DOHH2 (cell line): Measurements from ENCODE around the gene TYMP.

Experiments used
- H3F3A ChIP-seq: fragments of 200-600 bp; sonication (generic), shearing (Covaris generic); 2 replicates; pipeline ENCODE4 v1.6.0; 2016; ENCODE audit warnings: antibody characterized with exemption, mild to moderate bottlenecking; ENCODE audit not compliant: control insufficient read depth, insufficient read depth
- H3K27ac ChIP-seq: fragments of 200-600 bp; sonication (generic); 2 replicates; pipeline ENCODE4 v1.5.1; 2014; ENCODE audit warnings: low read depth, mild to moderate bottlenecking, low read length, moderate library complexity
- H3K27me3 ChIP-seq: fragments of 200-600 bp; sonication (generic); 2 replicates; pipeline ENCODE4 v1.6.1; 2014; ENCODE audit warnings: mild to moderate bottlenecking, low read length, mixed read lengths; ENCODE audit not compliant: control insufficient read depth
- H3K36me3 ChIP-seq: fragments of 200-600 bp; sonication (generic); 2 replicates; pipeline ENCODE4 v1.6.1; 2014; ENCODE audit warnings: mild to moderate bottlenecking, low read length, moderate library complexity, mixed read lengths; ENCODE audit not compliant: control insufficient read depth
- H3K4me1 ChIP-seq: fragments of 200-600 bp; sonication (generic); 2 replicates; pipeline ENCODE4 v1.6.1; 2014; ENCODE audit warnings: mild to moderate bottlenecking, low read length, mixed read lengths; ENCODE audit not compliant: control insufficient read depth
- H3K4me2 ChIP-seq: fragments of 200-600 bp; sonication (generic); 2 replicates; pipeline ENCODE4 v1.6.0; 2014; ENCODE audit warnings: mild to moderate bottlenecking, low read length, moderate library complexity
- H3K4me3 ChIP-seq: fragments of 200-600 bp; sonication (generic); 2 replicates; pipeline ENCODE4 v1.5.1; 2014; ENCODE audit warnings: mild to moderate bottlenecking, low read length, mixed read lengths
- H3K79me2 ChIP-seq: fragments of 200-600 bp; sonication (generic); 2 replicates; pipeline ENCODE4 v1.6.1; 2014; ENCODE audit warnings: mild to moderate bottlenecking, low read length, mixed read lengths; ENCODE audit not compliant: control insufficient read depth
- H3K9me2 ChIP-seq: fragments of 200-600 bp; sonication (generic); replicated peaks from 2 replicates; pipeline ENCODE4 v1.6.1; 2014; ENCODE audit warnings: mild to moderate bottlenecking, low read length, mixed read lengths; ENCODE audit not compliant: control insufficient read depth
- H3K9me3 ChIP-seq: fragments of 200-600 bp; sonication (generic); 2 replicates; pipeline ENCODE4 v1.6.1; 2014; ENCODE audit warnings: antibody characterized with exemption, low read length, mixed read lengths; ENCODE audit not compliant: control insufficient read depth, insufficient read depth
- H4K20me1 ChIP-seq: fragments of 200-600 bp; sonication (generic); 2 replicates; pipeline ENCODE4 v1.6.0; 2014; ENCODE audit warnings: low read depth, mild to moderate bottlenecking, antibody characterized with exemption, low read length, moderate library complexity; ENCODE audit not compliant: control insufficient read depth, insufficient read depth
- EZH2phosphoT487 ChIP-seq: fragments of 200-600 bp; sonication (generic); IDR thresholded peaks from 2 replicates; pipeline ENCODE4 v1.6.1; 2017; ENCODE audit warnings: borderline replicate concordance, mild to moderate bottlenecking, antibody characterized with exemption, low read length, moderate library complexity, mixed read lengths
- TF ChIP-seq, protein P1 (sequence below): fragments of 200-600 bp; sonication (generic); IDR thresholded peaks from one replicate; pipeline ENCODE4 v1.5.1; 2014; ENCODE audit warnings: antibody characterized with exemption, mild to moderate bottlenecking, low read depth, low read length; ENCODE audit not compliant: poor library complexity, severe bottlenecking

The TYMP gene

DNA sequence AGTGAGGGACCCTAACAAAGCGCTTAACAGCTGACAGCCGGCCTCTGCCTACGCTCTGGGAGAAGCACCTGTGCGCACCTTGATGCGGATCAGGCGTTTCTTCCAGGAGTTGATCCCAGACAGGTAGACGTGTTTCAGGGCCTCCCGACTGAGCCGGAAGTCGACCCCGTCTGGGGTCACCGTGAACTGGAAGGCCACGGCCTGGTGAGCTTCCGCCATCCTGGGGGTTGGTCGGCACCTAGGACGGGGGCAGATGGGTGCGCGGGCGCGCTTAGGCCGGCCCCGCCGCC lies 47.8 kb upstream of the TYMP start:
- Histone ChIP-seq H3K9me3 (no peaks in the 10 kb centered on the region), H3F3A (no peaks in the 10 kb centered on the region), H3K27me3 (no peaks in the 10 kb centered on the region), H3K36me3 (peaks cover 82% of the 10 kb centered on the region), H3K4me2 (no peak overlapping the region), H3K4me3 (no peak overlapping the region), H3K9me2 (no peaks in the 10 kb centered on the region), H4K20me1 (no peaks in the 10 kb centered on the region), H3K27ac (no peak overlapping the region), H3K79me2 (peaks cover 15% of the 10 kb centered on the region), H3K4me1 (peaks cover 11% of the 10 kb centered on the region)
- TF ChIP-seq EZH2phosphoT487 = no peak
- TF ChIP-seq, protein P1, sequence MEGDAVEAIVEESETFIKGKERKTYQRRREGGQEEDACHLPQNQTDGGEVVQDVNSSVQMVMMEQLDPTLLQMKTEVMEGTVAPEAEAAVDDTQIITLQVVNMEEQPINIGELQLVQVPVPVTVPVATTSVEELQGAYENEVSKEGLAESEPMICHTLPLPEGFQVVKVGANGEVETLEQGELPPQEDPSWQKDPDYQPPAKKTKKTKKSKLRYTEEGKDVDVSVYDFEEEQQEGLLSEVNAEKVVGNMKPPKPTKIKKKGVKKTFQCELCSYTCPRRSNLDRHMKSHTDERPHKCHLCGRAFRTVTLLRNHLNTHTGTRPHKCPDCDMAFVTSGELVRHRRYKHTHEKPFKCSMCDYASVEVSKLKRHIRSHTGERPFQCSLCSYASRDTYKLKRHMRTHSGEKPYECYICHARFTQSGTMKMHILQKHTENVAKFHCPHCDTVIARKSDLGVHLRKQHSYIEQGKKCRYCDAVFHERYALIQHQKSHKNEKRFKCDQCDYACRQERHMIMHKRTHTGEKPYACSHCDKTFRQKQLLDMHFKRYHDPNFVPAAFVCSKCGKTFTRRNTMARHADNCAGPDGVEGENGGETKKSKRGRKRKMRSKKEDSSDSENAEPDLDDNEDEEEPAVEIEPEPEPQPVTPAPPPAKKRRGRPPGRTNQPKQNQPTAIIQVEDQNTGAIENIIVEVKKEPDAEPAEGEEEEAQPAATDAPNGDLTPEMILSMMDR = no peak

DNA sequence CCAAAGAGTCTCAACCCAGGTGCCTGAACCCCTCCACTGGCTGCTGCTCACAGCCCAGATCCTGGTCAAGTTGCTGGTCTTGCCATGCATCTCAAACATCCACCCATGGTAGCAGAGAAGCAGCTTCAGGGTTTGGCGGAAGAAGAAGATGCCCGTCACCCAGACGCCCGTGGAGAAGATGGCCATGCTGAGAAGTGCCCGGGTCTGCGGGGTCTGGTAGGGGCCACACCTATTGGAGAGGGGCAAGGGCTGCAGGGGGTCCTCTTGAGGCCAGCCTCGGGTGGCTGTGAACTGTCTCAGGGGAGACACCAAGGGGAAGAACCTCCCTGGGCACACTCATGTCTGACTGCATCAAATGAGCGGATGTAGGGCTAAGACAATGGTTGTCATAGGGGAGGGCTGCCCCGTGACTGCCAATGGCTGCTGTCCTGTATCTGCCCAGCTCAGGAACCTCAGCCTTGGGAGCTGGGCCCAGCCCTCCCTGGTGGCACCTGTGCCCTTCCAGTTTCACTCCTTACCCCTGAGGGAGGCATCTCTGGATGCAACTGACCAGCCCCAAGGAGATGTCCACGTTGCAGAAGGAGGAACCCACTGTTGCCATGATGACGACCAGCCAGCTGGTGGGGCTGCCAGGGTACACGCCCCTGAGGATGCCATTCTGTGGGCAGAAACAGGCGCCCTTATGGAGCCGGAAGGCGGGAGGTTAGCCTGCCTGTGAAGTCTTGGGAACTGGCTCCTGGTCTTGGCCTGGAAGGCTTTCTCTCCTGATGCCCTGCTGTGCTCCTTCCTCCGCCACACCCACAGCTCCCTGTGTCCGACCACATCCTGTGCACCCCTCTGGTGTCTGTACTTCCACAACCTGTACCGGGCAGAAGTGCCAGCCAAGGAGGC lies 47.2 kb upstream of the TYMP start:
- no peak for TF ChIP-seq EZH2phosphoT487
- TF ChIP-seq, protein P1 = no peak
- Histone ChIP-seq H3K9me3 (no peaks in the 10 kb centered on the region), H3K27me3 (no peaks in the 10 kb centered on the region), H3F3A (no peaks in the 10 kb centered on the region), H3K4me2 (no peak overlapping the region), H3K36me3 (peaks cover 88% of the 10 kb centered on the region), H3K4me3 (no peak overlapping the region), H3K4me1 (peaks cover 11% of the 10 kb centered on the region), H3K27ac (no peak overlapping the region), H3K79me2 (peaks cover 11% of the 10 kb centered on the region), H3K9me2 (no peaks in the 10 kb centered on the region), H4K20me1 (no peaks in the 10 kb centered on the region)

DNA sequence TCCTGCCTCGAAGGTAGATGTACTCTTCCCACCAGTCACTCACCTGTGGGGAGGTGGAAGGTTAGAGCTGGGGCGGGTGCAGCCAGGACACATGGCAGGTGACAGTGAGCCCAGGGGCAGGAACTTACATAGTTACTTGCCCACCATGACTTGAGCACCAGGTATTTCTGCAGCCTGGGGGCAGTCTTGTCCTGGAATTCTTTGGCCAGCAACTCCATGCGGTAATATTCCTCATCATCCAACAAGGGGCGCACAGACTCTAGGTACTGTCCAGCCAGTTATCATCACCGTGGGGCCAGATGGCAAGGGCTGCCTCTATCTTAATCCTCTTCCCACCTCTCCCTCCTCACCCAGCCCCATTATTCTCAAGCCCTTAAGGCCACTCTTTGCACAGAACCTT lies 46.3 kb upstream of the TYMP start:
- peaks cover 1% of the 10 kb centered on the region for H3K79me2 ChIP-seq
- H3K27ac ChIP-seq = no peak overlapping the region
- H3F3A ChIP-seq = no peaks in the 10 kb centered on the region
- no peak for TF ChIP-seq EZH2phosphoT487
- TF ChIP-seq, protein P1 = no peak
- no peak overlapping the region for H3K4me2 ChIP-seq
- H3K4me1 ChIP-seq = peaks cover 2% of the 10 kb centered on the region
- no peaks in the 10 kb centered on the region for H4K20me1 ChIP-seq
- no peaks in the 10 kb centered on the region for H3K9me2 ChIP-seq
- H3K36me3 ChIP-seq = peaks cover 89% of the 10 kb centered on the region
- H3K9me3 ChIP-seq = no peaks in the 10 kb centered on the region
- no peaks in the 10 kb centered on the region for H3K27me3 ChIP-seq
- H3K4me3 ChIP-seq = no peak overlapping the region
